Lung (tissue), 12 donors: Measurements from ENCODE around the gene RXRA. TPM values are rescaled to one million over a fixed set of nuclear protein-coding genes. Genes with fewer than 3 reads are reported as not detected.

ENCODE experiments used
- ATAC-seq: fragments of 200-7000 bp; cut with Tn5 transposase; one replicate; pipeline ENCODE4 v1.9.1; 2020; ENCODE audit warnings: moderate number of reproducible peaks; ENCODE audit not compliant: insufficient read depth, low FRiP score
- DNase-seq, 3 donors: peaks; one replicate each; pipeline ENCODE4 v3.0.0-alpha.2; 2013 to 2017
- H3K27ac ChIP-seq, 2 donors: one replicate each; pipeline ENCODE4 v1.5.1; 2013; ENCODE audit warnings: mild to moderate bottlenecking in 2 of 2, moderate library complexity in 2 of 2, control low read depth in 1 of 2, inconsistent platforms in 1 of 2, low read depth in 1 of 2, low read length in 1 of 2
- H3K27me3 ChIP-seq, 3 donors: one replicate each; pipeline ENCODE4 v1.5.1; 2013; ENCODE audit warnings: low read length in 2 of 3; ENCODE audit not compliant: control insufficient read depth in 3 of 3, insufficient read depth in 3 of 3
- H3K36me3 ChIP-seq, 4 donors: one replicate each; pipeline ENCODE4 v1.5.1; 2013; ENCODE audit warnings: low read length in 4 of 4, mild to moderate bottlenecking in 1 of 4, moderate library complexity in 1 of 4; ENCODE audit not compliant: control insufficient read depth in 4 of 4, insufficient read depth in 4 of 4
- H3K4me1 ChIP-seq, 5 donors: one replicate each; pipeline ENCODE4 v1.5.1; 2013; ENCODE audit warnings: low read length in 5 of 5, mild to moderate bottlenecking in 2 of 5, moderate library complexity in 1 of 5; ENCODE audit not compliant: control insufficient read depth in 5 of 5, insufficient read depth in 5 of 5
- H3K4me3 ChIP-seq: one replicate; pipeline ENCODE4 v1.5.1; 2013; ENCODE audit warnings: mild to moderate bottlenecking, control low read depth, moderate library complexity
- H3K9ac ChIP-seq, 2 donors: one replicate each; pipeline ENCODE4 v1.5.1; 2013; ENCODE audit warnings: low read length in 2 of 2, control low read depth in 1 of 2; ENCODE audit not compliant: insufficient read depth in 1 of 2
- H3K9me3 ChIP-seq, 4 donors: one replicate each; pipeline ENCODE4 v1.5.1; 2013; ENCODE audit warnings: low read length in 3 of 4, mild to moderate bottlenecking in 1 of 4, moderate library complexity in 1 of 4; ENCODE audit not compliant: control insufficient read depth in 4 of 4, insufficient read depth in 3 of 4
- WGBS, 2 donors: extraction: QIAGEN DNeasy Blood & Tissue Kit; methylation state at CpG; one replicate each; pipeline ENCODE4 v1.1.7; 2013; 5-methylcytosine and 5-hydroxymethylcytosine counted together
- polyA plus RNA-seq, 2 donors: library from polyadenylated mRNA; stranded (reverse); fragments of 200-250 nt; gene quantifications; one replicate each; pipeline ENCODE4 v1.2.1, GENCODE V29; 2013
- total RNA-seq, 2 donors: library from RNA; depleted of rRNA in 1 of 2; stranded (reverse); fragments of >200 nt in 1 of 2; gene quantifications; one replicate each; pipeline ENCODE4 v1.2.1, GENCODE V29; 2014 to 2021
- TF ChIP-seq, protein P1 (sequence below): IDR thresholded peaks from 2 replicates; pipeline ENCODE4 v1.5.1; 2012; ENCODE audit warnings: mild to moderate bottlenecking; ENCODE audit errors: control extremely low read depth, extremely low read depth
- donor health status: control.
- donor health status: control.
- donor health status: Bipolar disorder and iron deficiency.
- donor health status: healthy.
- donor health status: DM: yes; HTN: yes; CAD: no.

RXRA gene
- total and polyA plus RNA-seq, 4 donors, result 24.2 to 85.2 (median 52.2) TPM

- Histone ChIP-seq H3K4me3 (no peak overlapping the region), H3K27me3 (no peaks in the 10 kb centered on the region), H3K36me3 (peaks cover 0 to 8% (median 1%) of the 10 kb centered on the region in 4 donors), H3K9me3 (peaks cover 0 to 5% (median 1%) of the 10 kb centered on the region in 4 donors), H3K9ac (no peak overlapping the region), H3K27ac (peak overlapping the region in 1 of 2 donors; percentile 70), H3K4me1 (peaks cover 0 to 74% (median 16%) of the 10 kb centered on the region in 5 donors)
- TF ChIP-seq, protein P1, sequence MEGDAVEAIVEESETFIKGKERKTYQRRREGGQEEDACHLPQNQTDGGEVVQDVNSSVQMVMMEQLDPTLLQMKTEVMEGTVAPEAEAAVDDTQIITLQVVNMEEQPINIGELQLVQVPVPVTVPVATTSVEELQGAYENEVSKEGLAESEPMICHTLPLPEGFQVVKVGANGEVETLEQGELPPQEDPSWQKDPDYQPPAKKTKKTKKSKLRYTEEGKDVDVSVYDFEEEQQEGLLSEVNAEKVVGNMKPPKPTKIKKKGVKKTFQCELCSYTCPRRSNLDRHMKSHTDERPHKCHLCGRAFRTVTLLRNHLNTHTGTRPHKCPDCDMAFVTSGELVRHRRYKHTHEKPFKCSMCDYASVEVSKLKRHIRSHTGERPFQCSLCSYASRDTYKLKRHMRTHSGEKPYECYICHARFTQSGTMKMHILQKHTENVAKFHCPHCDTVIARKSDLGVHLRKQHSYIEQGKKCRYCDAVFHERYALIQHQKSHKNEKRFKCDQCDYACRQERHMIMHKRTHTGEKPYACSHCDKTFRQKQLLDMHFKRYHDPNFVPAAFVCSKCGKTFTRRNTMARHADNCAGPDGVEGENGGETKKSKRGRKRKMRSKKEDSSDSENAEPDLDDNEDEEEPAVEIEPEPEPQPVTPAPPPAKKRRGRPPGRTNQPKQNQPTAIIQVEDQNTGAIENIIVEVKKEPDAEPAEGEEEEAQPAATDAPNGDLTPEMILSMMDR, result no peak
- 77 to 78% methylated on average over 16 of the region's 16 CpGs for WGBS, 2 donors
- DNase-seq (no peak), ATAC-seq (no peak)
These were observed 68.8 kb downstream of the RXRA start for GRCh38 chr9:134395002-134395517.

- H3K9ac ChIP-seq, result no peak overlapping the region
These were observed 69.5 kb downstream of the RXRA start for GRCh38 chr9:134395737-134396257.

GRCh38 chr9:134396258-134396742 is 70.0 kb downstream of the RXRA start:
- Histone ChIP-seq H3K9me3 (peaks cover 0 to 5% (median 1%) of the 10 kb centered on the region in 4 donors), H3K27ac (peak overlapping the region in 1 of 2 donors; percentile 70), H3K36me3 (peaks cover 0 to 8% (median 0%) of the 10 kb centered on the region in 4 donors), H3K9ac (no peak overlapping the region), H3K4me3 (no peak overlapping the region), H3K4me1 (peaks cover 0 to 67% (median 15%) of the 10 kb centered on the region in 5 donors), H3K27me3 (no peaks in the 10 kb centered on the region)
- TF ChIP-seq, protein P1, result no peak
- ATAC-seq (no peak), DNase-seq (no peak)
- 19 to 31% methylated on average over 17 to 18 of the region's 18 CpGs for WGBS, 2 donors

More at GRCh38 chr9:134395737-134396257, 69.5 kb downstream of the RXRA start:
- peaks cover 0 to 8% (median 1%) of the 10 kb centered on the region in 4 donors for H3K36me3 ChIP-seq
- H3K9me3 ChIP-seq, result peaks cover 0 to 5% (median 1%) of the 10 kb centered on the region in 4 donors
- TF ChIP-seq, protein P1, result no peak
- no peak overlapping the region for H3K4me3 ChIP-seq
- 68 to 73% methylated on average over 12 of the region's 12 CpGs for WGBS, 2 donors
- peaks cover 0 to 69% (median 15%) of the 10 kb centered on the region in 5 donors for H3K4me1 ChIP-seq
- peak overlapping the region in 1 of 2 donors; percentile 70 for H3K27ac ChIP-seq
- no peak for DNase-seq
- H3K27me3 ChIP-seq, result no peaks in the 10 kb centered on the region
- ATAC-seq, result no peak
